GM19324 (cell line): ENCODE results near the gene SPATA45.
A peak's percentile ranks its signal among the peaks of the same experiment; 100 is the strongest.
"Not testable (repeated sequence)": the region's sequence is repeated elsewhere in the genome, so short reads cannot be mapped to it uniquely, and the experiment has no call there.

ENCODE experiments used
- ATAC-seq: cut with Tn5 transposase; IDR thresholded peaks from one replicate; pipeline ENCODE4 v1.9.1; 2021; ENCODE audit warnings: mild to moderate bottlenecking, moderate library complexity; ENCODE audit not compliant: unreplicated experiment, low FRiP score

Gene SPATA45

DNA sequence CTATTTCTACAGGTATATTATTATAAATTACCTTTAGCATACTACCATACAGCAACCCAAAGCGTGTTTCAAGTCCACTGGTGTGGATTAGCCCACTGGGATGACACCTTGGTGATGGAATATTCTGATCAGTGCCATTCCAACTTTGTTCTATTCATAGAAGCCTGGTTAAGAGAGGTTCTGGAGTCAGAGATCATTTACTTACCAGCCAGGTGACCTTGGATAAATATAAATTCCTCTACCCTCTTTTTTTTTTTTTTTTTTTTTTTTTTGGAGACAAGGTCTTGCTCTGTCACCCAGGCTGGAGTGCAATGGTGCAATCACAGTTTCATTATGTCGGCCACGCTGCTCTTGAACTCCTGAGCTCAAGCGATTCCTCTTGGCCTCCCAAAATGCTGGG lies at the start of gene SPATA45:
SPATA45 (minus strand) TSS at position 101 of the 400 bp plus-strand sequence. CDS start 11,500 bp downstream, outside the sequence.
- ATAC-seq = no peak

- ATAC-seq = no peak
Measured at GRCh38 chr1:212892108-212892507, 44.7 kb upstream of the SPATA45 start.

DNA sequence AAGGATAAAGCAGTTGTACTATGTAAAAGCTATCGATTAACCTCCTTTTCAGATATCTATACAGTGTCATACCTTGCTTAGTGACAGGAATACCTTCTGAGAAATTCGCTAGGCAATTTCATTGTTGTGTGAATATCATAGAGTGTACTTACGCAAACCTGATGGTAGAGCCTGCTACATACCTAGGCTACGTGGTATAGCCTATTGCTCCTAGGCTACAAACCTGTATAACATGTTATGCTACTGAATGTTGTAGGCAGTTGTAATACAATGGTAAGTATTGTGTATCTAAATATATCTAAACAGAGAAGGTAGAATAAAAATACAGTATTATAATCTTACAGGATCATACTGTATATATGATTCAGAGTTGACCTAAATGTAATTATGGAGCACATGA lies 37.1 kb upstream of the SPATA45 start:
- no peak for ATAC-seq

- no peak for ATAC-seq
Measured at GRCh38 chr1:212879947-212880690, 32.7 kb upstream of the SPATA45 start.

DNA sequence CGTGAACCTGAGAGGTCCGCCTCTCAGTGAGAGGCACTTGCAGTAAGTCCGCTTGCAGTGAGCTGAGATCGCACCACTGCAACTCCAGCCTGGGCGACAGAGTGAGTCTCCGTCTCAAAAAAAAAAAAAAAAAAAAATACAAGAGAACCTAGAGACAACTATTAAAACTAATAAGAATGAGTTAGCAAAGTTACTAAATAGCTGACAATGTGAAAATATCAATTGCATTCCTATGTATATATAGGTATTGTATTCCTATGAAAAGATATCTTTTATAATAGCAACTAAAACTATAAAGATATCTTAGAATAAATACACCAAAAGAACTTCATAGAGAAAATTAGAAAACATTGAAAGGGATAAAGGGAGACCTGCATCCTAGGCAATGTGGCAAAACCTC lies 31.0 kb upstream of the SPATA45 start:
- ATAC-seq = no peak

DNA sequence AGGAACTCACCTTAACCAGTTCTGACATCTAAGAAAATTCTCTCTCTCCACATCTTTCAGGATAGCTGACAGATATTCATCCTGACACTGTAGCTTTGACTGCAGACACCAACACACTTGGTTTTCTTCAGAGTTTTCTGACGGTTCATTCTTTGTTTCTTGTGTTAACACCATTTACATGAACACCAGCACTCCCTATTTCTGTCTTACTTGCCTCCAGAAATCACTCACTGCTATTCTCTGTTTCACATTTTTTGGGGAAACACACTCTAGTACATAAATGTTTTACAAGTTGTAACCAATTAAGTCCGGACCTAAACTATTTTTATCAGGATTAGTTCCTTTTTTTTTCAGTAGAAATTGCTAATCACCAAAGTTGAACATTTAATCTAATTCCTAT lies 26.1 kb upstream of the SPATA45 start:
- no peak for ATAC-seq

- ATAC-seq = no peak
Measured at GRCh38 chr1:212871976-212872375, 24.5 kb upstream of the SPATA45 start.

GRCh38 chr1:212867192-212867591 lies 19.7 kb upstream of the SPATA45 start:
- no peak for ATAC-seq

DNA sequence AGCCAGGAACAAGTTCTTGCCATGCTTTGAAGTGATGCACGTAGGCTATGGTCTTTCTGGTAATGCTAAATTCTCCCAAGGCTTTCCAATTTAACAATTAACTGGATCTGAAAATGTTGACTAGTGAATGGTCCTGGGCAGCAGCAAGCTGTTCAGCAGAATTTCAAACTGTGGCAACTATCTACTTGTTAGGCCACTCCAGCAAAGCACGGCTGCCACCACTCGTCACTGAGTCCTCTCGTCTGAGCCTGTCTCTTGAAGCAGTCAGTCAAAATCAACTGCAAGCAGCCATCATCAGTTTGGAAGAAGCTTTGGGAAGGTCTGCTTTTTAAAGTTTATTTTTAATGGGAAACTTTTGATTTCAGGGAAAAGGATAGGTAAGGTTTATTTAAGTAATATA lies 16.8 kb upstream of the SPATA45 start:
- no peak for ATAC-seq

- ATAC-seq = not testable (repeated sequence)
Measured at GRCh38 chr1:212863345-212863744, 15.9 kb upstream of the SPATA45 start.

DNA sequence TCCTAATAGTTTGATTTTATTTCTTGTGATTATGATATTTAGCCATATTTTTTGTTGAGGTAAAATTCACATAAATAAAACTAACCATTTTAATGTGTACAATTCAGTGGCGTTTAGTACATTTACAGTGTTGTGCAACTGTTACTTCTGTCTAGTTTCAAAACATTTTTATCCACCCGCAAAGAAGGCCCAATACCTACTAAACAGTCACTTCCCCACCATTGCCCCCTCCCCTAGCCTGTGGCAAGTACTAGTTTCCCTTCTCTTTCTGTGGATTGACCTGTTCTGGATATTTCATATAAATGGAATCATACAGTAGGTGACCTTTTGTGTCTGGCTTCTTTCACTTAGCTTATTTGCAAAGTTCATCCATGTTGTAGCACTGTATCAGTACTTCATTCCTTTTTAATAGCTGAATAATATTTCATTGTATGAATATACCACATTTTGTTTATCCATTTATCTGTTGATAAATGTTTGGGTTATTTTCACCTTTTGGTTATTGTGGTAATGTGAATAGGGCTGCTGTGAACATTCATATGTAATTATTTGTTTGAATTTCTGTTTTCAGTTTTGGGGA lies 14.8 kb upstream of the SPATA45 start:
- ATAC-seq = no peak

DNA sequence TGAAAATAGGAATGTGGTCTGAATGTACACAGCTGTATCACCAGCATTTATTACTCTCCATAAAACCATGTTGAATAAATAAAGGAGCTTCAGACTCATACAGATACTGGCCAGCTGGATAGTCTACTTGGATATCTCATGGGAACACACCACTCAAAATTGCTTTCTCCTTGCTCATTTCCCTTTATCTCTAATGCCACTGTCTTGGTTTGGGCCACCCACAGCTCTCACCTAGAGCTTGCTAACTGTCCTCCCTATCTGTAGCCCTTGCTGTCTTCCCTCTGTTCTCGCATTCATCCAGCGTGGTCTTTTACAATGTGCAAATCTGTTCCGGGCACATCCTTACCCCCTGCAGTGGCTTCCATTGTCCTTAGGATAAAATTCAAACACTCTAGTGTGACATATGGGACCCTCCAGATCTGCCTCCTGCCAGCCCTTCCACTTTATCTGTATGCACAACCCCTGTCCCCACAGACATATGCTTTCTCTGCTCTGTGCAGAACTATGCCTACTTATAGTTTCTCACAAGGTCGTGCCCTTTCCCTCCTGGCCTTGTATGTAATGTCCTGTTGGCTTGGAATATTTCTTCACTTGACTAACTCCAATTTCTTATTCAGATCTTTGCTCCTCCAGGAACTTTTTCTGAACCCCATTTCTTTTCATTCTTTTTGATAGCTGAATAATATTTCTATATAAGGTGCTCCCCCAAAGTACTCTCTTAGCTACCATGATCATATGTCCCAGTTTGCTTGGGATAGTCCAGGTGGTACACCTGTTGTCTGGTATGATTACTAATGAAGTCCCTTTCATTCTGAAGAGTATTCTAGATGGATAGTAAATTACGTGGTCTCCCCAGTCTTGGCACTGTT lies 13.5 kb upstream of the SPATA45 start:
- ATAC-seq = no peak

GRCh38 chr1:212858461-212859265 lies 11.2 kb upstream of the SPATA45 start:
- ATAC-seq = peak; percentile 21

GRCh38 chr1:212857992-212858460 lies 10.6 kb upstream of the SPATA45 start, which contains the start of gene FLVCR1:
FLVCR1 (plus strand) TSS chr1:212858275; CDS start chr1:212858453, 178 bp downstream.
- ATAC-seq = peak; percentile 98

- no peak for ATAC-seq
Measured at GRCh38 chr1:212856755-212857154, 9.3 kb upstream of the SPATA45 start.

- no peak for ATAC-seq
Measured at GRCh38 chr1:212853658-212854057, 6.2 kb upstream of the SPATA45 start.

DNA sequence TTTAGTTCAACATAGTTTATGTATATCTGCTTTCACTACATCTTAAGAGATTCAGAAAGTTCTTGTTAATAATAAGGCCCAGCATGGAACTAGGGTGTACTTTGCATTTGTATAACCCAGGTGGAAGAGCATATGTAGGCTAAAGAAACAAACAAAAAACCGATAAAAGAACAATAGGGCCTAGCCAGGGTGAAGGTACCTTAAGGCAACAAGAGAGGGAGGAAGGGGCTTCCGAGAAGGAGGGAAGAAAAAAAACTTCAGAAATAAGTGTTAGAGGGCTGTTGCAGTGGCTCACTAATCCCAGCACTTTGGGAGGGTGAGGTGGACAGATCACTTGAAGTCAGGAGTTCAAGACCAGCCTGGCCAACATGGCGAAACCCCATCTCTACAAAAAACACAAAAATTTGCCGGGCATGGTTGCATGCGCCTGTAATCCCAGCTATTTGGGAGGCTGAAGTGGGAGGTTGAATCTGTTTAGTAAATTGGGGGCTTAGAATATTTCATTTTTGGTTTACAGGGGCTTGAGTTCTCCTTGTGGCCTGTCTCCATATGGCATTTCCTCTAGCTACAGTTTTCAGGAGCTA lies 4.7 kb upstream of the SPATA45 start:
- no peak for ATAC-seq

- not testable (repeated sequence) for ATAC-seq
Measured at GRCh38 chr1:212844521-212844920, 2.9 kb downstream of the SPATA45 start.

- no peak for ATAC-seq
Measured at GRCh38 chr1:212838145-212838544, 9.3 kb downstream of the SPATA45 start.
